Activated gamma-delta T cell treated with anti-CD3 and anti-CD28 coated beads, Interleukin-2, amount 50 U/mL, for 16 hours (primary cell): ENCODE data around the gene AGAP6.
"Not testable (repeated sequence)": the region's sequence is repeated elsewhere in the genome, so short reads cannot be mapped to it uniquely, and the experiment has no call there.

ENCODE experiments used
- DNase-seq: peaks from one replicate; pipeline ENCODE4 v3.0.0-alpha.2; 2020; ENCODE audit warnings: low read depth

Gene AGAP6

GRCh38 chr10:50024716-50025383 is 36.6 kb downstream of the AGAP6 start:
- DNase-seq: not testable (repeated sequence)

GRCh38 chr10:50025627-50026026 is 37.4 kb downstream of the AGAP6 start:
- DNase-seq: no peak

GRCh38 chr10:50027195-50027594 is 39.0 kb downstream of the AGAP6 start:
- no peak for DNase-seq

- DNase-seq: no peak
These were observed 45.3 kb downstream of the AGAP6 start for GRCh38 chr10:50033481-50033880.

- not testable (repeated sequence) for DNase-seq
These were observed 47.1 kb downstream of the AGAP6 start for GRCh38 chr10:50035337-50035736.

DNA sequence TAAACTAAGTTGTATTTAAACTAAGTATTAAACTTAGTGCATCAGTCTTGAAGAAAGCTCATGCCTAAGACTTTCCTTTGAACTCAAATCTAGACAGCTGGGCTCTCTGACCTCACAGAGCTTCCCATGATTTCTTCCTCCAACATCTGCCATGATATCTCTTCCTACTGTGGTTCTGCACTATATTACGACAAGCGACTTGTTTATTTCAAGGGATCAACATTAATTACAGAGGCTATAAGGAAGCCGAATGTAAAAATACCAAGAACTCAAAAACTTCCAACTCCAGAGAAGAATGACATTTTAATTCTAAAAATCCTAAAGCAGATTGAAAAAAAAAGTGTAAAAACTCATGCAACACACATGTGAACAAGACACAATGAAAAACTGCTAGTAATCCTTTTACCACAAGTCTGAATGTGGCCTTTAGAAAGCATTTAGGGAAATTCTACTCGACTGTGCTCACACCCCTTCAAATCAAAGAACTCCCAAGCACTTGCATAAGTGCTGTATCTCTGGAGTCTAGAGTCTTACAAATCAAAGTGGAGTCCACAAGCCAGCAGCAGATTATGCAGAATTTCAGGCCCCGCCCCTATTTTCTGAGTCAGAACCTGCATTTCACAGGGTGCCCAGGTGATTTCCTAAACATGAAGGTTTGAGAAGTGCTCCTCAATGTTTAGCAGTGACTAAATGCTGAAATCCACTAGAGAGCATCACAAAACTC is 56.9 kb downstream of the AGAP6 start:
- no peak for DNase-seq

DNA sequence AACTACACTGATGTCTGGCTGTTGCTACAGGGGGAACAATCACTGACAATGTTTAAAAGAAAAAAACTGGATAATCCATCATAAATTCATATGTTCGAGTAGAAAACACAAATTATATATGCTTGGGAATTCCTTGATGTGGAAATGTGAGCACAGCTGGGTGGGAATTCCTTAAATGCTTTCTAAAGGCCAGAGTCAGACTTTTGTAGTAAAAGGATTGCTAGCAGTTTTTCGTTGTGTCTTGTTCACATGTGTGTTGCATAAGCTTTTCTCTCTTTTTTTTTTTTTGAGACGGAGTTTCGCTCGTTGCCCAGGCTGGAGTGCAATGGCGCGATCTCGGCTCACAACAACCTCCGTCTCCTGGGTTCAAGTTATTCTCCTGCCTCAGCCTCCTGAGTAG is 58.3 kb downstream of the AGAP6 start:
- DNase-seq: not testable (repeated sequence)

GRCh38 chr10:50047594-50047993 is 59.4 kb downstream of the AGAP6 start:
- DNase-seq: not testable (repeated sequence)

GRCh38 chr10:50051995-50052660 is 63.9 kb downstream of the AGAP6 start:
- not testable (repeated sequence) for DNase-seq

DNA sequence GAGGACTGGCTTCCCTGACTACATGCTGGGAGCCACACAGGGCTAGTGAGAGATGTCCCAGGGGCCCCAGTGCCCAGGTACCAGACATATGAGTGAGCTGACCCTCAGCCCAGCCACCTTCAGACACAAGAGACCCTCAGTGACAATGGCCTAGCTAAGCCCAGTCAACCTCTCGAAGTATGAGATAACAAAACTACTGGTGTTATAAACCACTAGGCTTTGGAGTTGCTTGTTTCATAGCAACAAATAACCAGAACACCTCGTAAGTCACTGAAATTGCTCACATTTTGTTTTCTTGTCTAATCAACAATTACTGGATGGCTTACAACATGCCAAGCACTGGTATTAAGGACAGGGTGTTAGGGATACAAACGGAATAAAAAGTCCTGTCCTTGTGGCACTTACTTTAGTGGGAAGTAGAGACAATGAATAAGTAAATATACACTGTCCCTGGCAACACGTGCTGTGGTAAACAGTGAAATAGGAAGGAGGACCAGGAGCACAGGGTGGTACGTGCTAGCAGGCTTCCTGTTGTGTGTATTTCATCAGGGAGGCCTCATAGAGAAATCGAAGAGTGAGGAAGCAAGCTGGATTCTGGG is 64.7 kb downstream of the AGAP6 start:
- DNase-seq: not testable (repeated sequence)

DNA sequence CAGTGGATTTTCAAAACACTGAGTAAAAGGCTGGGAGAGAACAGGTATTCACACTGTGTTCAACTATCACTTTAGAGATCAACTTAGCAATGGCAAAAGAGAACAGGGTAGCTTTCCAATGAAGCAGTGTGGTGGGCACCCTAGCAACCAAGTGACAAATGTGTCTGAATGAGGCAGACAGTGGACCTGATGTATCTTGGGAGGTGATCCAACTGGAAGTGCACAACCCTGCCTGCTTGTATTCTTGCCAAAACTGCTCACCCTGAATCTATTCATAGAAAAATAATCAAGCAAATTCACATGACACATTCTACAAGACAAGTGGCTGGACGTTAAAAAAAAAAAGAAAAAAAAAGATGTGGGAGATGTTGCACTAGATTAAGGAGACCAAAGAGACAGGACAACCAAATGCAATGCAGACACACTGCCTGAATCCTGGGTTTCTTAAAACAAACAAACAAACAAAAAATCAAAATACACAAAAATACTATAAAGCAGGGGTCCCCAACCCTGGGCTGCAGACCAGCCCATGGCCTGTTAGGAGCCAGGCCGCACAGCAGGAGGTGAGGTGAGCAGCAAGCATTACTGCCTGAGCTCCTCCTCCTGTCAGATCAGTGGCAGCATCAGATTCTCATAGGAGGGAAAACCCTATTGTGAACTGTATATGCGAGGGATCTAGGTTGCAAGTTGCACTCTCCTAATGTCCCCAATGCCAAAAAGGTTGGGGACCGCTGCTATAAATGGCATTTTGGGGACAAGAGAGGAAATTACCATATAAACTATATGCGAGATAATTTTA is 67.5 kb downstream of the AGAP6 start:
- not testable (repeated sequence) for DNase-seq

- not testable (repeated sequence) for DNase-seq
These were observed 68.4 kb downstream of the AGAP6 start for GRCh38 chr10:50056654-50057053.

GRCh38 chr10:50058727-50059126 is 70.5 kb downstream of the AGAP6 start:
- not testable (repeated sequence) for DNase-seq

DNA sequence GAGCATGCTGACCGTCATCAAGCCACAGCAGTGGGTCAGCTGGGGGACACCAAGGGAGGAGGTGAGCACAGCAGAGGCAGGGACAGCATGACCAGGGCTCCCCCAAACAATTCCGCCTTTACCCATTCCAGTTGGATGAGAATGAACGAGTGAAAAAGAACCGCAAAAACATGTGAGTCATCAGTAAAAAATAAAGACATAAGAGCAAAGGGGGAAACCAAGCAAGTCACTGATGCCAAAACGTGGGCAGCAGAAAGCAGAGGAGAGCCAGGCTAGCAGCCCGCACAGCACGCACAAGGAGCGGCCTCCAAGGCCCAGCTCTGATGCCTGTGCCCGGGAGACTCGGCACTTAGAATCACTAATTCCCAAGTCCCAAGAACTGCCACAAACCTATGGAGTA is 71.7 kb downstream of the AGAP6 start:
- not testable (repeated sequence) for DNase-seq
